DMS53 (cell line): ENCODE data around the gene PRMT5.
A peak's percentile ranks its signal among the peaks of the same experiment; 100 is the strongest.
"Not testable (repeated sequence)": the region's sequence is repeated elsewhere in the genome, so short reads cannot be mapped to it uniquely, and the experiment has no call there.

Experiments used
- DNase-seq: peaks from one replicate; lab custom pipeline; 2025; lab: John Stamatoyannopoulos, UW

The PRMT5 gene

DNA sequence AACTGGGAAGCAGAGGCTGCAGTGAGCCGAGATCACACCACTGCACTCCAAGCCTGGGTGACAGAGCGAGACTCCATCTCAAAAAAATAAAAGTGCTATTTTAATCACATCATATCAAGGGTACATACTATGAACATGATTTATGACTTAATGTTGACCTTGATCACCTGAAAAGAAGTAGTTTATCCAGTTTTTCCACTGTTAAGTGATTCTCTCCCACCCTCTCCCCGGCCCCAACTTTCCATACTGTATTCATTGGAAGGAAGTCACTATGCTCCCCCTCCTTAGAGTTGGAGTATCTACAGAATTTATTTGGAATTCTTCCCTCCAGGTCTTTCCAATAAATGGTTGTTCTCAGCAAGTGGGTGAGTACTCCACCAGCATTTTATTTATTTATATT, 3.0 kb upstream of the PRMT5 start:
- peak; percentile 63 for DNase-seq

DNA sequence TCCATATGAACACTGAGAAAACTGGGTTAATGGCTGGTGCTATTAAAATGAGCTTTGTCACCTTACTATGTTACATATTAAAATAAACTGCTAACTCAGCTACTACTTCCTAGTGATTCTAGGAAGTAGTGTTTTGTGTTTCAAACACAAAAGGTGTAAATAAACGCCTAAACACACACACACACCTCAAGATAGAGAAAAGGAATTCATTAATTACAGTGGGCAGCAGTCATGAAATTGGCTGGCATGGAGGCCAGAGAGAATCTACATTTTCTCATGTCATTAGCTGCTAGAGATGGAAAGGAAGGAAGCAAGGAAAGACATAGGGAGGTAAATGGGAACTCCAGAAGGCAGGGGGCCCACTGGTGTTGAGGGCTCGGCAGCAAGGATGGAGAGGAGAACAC, 787 bp upstream of the PRMT5 start:
- DNase-seq: no peak

DNA sequence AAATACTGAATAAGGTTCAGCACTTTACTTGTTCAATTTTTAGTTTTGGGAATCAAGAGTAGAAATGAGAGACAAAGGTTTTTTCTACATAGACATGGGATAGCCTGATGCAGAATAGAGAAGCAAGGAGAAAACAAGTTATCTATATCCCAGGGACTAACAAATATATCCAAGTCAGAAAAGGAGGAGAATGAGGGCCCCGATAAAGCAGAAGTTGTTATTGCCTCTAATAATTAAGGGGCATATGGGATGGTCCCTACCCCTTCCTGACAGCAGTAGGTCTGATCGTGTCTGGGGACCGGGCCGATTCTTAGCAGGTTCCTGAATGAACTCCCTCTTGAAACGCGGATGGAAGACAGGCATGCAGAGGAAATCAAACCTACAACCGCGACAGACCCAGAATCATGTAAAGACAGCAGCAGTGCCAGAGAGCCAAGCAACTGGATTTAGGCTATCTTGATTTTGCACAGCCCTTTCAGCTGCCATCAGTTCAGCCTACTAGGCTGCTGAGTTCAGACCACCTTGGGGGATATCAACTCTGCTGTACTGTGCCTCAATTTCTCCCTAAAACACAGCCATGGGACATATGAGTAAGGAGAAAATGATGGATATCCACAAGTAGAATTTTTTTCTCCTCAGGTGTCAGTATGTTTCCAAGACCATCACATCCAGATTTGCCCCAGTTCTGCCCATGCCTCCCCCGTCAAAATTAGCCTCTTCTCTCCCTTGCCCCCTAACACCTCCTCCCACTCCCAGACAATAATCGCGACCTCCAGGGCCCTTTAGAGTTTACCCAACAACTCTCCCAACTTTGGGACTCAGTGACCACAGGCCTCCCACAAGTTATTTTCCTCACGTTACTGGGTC, 706 bp downstream of the PRMT5 start:
- DNase-seq: peak; percentile 12

DNA sequence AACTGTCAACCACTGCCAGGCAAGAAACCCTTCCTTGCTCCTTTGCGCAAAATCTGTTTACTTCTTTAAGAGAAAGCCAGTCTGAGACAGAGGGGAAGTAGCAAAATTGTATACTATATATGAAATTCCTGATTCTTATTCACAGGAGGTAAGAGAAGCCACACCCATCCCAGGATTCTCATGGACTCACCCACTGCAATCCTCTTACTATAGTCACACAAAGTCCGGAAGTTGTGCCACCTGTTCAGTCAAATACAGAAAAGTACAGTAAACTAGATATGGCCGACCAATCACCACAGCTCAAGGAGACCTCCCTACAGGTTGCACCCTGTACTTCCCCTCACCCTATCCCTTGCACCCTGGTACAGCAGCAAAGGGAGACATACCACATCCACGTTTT, 2.9 kb downstream of the PRMT5 start:
- DNase-seq: no peak

DNA sequence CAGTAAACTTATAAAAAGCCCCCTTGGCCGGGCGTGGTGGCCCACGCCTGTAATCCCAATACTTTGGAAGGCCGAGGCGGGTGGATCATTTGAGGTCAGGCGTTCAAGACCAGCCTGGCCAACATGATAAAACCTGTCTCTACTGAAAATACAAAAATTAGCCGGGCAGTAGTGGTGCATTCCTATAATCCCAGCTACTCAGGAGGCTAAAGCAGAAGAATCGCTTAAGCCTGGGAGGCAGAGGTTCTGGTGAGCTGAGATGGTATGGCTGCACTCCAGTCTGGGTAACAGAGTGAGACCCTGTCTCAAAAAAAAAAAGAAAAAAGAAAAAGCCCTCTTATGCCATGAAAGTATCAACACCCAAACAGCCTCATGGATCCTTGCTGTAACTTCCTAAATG, 3.7 kb downstream of the PRMT5 start:
- DNase-seq: no peak

DNA sequence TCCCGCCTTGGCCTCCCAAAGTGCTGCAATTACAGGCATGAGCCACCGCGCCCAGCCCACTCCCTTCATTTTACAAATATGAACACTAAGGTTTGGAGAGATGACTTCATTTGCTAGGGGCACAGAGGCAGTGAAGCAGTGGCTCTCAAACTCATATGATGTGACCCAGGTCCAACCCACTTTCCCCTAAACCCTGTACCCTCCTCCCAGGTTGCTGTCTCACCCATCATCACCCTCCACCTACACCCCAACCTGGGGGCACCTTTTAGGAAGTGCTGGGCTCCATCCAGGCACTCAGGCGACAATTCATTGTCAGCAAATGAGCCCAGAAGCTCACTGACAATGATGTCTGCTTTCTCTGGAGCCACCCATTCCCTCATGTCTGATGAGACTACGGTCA, 5.4 kb downstream of the PRMT5 start:
- no peak for DNase-seq

DNA sequence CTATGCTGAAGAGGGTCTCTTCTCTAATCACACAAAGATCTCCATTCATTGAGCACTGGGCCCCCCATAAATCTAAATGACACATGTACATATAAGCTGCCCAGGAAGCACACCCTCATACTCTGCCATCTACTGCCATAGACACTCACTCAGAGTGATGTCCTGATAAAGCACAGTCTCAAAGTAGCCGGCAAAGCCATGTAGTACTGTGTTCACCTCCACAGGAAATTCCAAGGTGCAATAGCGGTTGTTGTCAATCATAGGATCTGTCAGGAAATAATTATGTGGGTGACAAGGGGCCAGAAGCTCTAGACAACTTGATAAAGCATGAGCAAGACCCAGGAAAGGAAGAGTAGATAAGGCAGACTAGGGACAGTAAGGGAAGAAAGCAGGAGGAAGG, 6.9 kb downstream of the PRMT5 start:
- DNase-seq: no peak

DNA sequence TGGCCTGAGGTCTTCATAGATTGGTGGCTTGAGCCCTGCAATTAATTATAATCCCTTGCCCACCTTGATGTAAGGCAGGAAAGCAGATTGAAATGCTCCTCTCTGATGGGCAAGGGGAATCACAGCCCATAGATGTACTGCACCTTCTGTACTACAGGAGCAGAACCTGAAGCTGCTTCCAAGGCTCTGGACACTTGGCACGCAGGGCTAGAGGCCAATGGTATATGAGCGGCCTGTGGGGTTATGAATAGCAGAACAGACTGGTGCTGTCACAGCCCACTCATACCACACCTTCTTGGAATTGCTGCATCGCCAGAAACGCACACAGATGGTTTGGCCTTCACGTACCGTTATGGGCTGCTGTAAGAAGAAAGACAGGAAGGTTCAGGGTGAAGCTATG, 8.5 kb downstream of the PRMT5 start:
- DNase-seq: no peak

DNA sequence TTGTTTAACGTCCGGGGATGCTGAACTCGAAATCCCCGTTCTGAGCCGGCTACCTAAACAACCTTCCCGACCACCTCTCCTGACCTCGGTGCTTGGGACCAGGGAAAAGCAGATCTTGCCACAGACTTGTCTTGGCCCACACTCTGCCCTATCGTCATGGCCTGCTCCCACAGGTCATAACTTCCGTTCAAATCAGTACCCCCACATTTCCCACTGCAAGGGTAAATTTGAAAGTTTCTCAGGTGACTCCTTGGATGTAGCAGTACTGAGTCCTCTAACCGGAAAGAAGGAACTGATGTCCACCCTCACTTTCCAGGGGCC, 9.6 kb downstream of the PRMT5 start:
- DNase-seq: no peak

DNA sequence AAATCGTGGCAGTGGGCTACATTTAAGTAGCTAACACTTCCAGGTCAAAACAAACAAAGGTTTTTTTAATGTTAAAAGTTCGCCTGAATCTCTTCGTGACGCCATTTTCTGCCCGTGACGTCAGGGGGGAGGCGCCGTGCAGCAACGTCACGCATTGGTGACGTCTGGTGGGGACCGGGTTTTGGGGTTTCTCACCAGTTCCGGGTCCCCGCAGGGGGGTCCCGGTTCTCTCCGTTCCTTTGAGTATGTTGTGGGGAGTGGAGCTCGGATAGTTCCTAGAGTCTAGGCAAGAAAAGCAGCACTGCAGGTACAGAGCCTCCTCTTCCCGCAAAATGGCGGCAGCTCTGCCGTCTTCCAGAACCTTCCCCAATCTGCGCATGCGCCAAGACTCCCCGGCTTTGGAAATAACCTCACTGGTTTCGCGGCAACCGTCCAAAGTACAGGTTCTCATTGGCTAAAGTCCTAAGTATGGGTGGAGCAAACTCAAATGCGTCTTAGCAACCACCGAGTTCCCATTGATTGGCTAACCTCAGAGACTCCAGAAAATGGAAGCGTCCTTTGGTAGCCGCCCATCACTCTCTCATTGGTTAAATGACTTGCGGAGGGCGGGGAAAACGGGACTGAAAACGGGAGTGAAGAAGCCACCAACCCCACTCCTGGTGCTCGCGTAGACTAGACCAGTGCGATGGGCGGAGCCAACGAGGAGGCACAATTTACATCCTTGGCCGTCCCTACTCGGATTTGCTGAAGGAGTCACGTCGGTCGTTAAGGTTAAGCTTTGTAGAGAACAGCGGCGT, 10.2 kb downstream of the PRMT5 start, which contains the start of gene RBM23:
RBM23 (minus strand) TSS at position 346 of the 797 bp plus-strand sequence.
- DNase-seq: peak; percentile 99

DNA sequence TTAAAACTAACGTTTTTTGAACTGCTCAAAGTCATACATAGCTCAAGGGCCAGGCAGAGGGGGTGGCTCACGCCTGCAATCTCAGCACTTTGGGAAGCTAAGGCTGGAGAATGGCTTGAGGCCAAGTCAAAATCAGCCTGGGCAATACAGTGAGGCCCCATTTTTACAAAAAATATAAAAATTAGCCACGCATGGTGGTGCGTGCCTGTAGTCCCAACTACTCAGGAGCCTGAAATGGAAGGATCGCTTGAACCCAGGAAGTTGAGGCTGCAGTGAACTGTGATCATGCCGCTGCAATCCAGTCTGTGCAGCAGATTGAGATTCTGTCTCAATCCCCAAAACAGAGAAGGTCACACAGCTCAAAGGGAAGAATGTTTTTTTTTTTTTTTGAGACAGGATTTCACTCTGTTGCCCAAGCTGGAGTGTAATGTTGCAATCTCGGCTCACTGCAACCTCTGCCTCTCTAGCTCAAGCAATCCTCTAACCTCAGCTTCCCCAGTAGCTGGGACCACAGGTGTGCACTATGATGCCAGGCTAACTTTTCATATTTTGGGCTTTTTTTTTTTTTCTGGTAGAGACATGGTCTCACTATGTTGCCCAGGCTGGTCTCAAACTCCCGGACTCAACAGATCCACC, 13.2 kb downstream of the PRMT5 start:
- no peak for DNase-seq

DNA sequence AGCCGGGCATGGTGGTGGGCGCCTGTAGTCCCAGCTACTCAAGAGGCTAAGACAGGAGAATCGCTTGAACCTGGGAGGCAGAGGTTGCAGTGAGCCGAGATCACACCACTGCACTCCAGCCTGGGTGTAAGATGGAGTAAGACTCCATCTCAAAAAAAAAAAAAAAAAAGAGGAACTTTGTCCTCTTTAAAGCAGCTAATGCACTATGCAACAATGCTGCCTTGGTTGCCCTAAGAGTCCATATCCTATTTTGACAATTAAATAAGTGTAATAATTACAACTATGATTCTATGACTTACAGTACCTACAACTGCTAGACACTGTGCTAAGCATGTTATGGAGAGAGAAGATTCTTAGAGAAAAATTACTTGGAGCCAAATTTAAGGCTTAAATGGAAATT, 14.3 kb downstream of the PRMT5 start:
- not testable (repeated sequence) for DNase-seq

DNA sequence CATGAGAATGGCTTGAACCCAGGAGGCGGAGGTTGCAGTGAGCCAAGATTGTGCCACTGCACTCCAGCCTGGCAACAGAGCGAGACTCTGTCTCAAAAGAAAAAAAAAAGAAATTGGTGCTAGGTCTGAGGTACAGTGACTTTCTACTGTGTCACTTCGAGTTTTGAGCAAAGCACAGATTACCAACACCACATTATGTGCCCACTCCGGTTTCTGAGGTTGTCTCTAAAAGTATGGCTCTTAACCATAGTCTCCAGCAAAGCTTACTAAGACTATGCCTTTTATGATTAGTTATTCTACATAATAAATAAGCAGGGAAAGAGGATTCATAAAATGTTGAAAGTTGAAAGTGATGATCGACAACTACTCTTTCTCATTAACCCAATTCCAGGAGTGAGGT, 18.3 kb downstream of the PRMT5 start:
- DNase-seq: no peak

DNA sequence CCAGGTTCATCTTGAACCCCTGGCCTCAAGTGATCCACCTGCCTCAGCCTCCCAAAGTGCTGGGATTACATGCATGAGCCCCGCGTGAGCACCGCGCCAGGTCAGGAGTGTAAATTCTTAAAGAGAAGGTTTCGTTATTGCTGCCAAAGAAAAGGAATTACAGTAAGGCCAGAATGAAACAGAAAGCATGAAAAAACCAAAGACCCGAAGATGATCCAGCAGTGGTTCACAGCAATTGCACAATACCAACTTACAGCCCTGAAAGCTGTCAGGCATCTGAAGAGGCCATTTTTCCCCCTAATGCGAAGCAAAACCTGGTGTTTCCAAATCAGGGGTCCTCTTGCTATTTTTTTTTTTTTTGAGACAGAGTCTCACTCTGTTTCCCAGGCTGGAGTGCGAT, 20.6 kb downstream of the PRMT5 start:
- no peak for DNase-seq

DNA sequence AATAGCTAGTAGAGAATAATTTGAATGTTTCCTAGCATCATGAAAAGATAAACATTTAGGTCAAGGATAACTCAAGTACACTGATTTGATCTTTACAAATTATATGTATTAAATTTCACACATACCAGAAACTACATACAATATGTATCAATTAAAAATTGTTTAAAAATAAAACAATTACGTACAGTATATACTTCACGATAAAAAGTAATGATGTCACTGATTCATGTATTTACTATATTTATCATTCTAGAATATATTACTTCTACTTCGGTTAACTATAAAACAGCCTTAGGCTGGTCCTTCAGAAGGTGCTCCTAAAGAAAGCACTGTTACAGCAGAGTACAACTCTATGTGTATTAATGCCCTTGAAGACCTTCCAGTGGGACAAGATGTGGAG, 21.7 kb downstream of the PRMT5 start:
- no peak for DNase-seq

DNA sequence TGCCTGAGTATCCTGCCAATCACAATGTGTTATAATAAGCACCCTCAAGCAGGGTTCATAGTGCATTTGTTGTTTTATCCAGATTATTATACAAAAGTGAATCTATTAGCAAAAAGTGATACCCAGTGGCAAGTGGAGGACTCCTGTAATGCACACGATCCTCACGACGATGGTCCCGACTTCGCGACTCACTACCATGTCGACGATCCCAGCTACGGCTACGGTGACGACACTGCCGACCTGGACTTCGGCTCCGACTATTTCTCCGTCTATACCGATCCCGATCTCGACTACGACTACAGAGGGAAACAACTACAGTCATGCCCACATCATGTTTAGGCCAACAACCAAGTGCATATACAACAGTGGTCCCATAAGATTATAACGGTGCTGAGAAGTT, 23.1 kb downstream of the PRMT5 start:
- DNase-seq: no peak

DNA sequence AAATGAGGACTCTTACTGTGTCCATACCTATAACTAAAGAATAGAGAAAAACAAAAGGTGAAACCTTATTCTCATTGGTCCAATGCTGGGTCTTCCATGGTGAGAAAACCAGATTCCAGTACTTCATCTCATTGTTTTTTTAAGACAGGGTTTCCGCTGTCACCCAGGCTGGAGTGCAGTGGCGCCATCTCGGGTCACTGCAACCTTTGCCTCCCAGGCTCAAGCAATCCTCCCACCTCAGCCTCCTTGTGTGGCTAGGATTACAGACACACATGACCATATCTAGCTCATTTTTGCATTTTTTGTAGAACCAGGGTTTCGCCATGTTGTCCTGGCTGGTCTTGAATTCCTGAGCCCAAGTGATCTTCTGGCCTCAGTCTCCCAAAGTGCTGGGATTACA, 23.5 kb downstream of the PRMT5 start:
- no peak for DNase-seq

DNA sequence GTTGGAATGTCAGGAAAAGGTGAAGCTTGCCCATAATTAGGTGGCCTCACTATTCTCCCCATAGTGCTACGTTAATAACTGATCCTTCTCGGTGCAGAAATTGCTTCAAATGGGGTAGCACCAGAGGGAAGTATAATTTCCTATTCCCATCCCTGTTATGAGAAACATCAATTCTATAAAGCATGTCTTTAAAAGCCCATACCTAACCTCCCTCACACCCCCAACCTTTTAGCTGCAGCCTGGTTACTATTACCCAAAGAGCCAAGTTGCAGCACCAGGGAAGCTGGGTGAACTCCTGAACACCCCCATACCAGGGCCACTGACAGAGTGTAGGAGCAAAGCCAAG, 25.5 kb downstream of the PRMT5 start:
- no peak for DNase-seq

DNA sequence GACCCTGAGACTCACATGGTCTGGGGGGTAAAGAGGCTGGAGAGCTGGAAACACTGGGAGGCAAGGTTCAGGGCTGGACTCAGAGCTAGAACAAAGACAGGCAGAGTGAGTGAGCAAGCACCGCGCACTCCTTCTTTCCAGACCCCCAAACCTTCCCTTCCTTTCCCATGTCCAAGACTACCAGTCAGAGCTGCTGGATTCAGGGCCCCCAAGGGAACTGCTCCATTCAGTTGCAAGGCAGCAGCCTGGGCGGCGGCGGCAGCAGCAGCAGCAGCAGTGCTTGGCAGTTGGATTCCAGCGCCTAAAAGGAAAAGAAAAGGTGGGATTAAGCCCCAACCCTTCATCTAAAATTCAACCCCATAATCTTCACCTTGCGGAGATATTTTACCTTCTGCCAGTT, 27.4 kb downstream of the PRMT5 start:
- no peak for DNase-seq

DNA sequence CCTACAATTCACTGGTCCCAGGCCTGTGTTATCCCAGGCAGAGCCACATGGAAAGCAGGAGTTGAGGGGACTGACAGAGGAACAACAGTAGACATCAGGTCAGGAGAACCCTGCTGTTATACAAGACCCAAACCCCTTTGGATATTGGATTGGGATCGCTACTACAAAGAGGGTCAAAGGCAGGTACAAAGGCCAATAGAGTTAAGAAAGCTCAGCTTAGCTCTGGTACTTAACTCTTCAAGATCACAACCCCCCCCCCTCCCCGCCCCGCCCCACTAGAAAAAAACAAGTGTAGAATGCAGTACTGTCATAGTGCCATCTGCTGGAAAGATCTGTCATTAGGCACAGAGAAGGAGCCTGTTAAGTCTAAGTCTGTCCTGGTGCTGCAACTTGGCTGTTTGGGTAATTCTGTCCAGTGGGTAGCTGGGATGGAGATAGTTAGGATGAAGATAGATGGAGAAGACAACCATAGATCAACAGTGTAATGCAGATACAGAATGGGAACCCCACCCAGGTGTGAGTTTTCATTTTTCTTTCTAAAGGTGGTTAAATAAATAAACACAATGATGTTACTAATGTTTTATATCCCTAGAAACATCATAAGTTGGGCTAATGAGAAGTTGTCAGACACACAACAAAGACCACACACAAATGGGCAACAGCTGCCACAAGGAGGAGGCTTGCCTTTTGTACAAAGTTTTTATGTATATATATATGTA, 28.9 kb downstream of the PRMT5 start:
- DNase-seq: peak; percentile 74

DNA sequence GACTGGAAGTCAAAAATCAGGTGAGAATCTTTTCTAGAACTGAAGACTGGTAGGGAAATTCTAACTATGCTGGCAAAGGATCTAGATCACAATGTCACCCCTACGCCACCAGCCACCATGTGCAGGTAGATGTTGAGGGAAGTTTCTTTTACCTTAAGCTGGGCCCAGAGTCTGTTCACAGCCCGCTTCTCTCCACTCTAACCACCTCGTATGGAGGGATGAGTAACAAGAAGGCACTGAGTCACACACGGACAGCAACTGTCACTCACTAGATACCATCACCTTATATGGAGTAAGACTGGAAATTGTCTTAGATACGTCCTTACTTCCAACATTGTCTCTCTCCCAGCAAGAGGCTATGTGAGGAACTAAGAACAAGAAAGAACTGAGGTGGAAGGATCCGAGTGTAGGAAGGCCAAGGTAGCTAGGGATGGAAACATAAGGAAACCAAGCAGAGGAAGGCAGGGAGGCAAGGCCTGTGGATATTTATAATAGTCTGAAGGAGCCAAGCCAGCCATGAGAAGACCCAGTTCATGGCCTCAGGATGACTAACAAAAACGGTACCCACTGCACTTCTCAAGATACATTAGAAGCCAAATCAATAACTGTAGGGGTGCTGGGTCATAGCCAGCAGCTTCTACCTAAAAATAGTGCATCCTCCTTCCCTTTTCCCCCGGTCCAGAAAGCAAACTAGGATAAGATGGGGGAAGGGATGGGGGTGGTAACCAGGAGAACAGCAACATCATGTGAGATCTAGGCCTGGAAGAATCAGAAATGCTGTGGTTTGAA, 30.7 kb downstream of the PRMT5 start:
- no peak for DNase-seq

DNA sequence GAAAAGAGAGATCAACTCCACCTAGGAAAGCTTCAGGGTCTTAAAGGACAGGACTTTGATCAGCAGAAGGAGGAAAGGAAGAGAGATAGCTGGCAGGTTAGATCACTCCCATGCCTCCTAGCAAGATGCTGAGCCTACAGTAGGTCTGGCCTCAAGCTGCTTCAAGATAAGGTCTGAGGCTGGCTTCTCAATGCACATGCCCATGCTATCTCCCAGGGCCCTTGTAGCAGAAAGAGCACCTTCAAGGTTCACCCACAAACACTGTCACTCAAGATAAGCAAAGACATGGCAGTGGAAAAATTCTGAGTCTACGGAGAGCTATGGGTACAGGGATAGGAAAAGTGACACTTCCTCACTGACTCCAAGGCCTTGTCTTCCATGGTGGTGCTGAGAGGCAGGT, 31.8 kb downstream of the PRMT5 start:
- no peak for DNase-seq
